GM18511 (cell line): ENCODE results near the gene LOXL3.
"Not testable (repeated sequence)": the region's sequence is repeated elsewhere in the genome, so short reads cannot be mapped to it uniquely, and the experiment has no call there.

Source experiments
- ATAC-seq: cut with Tn5 transposase; IDR thresholded peaks from one replicate; pipeline ENCODE4 v1.9.1; 2021; ENCODE audit warnings: mild to moderate bottlenecking, moderate library complexity; ENCODE audit not compliant: unreplicated experiment

The LOXL3 gene

GRCh38 chr2:74497777-74498499 lies 55.8 kb downstream of the LOXL3 start:
- ATAC-seq, result no peak

- no peak for ATAC-seq
Measured at GRCh38 chr2:74496997-74497776, 56.6 kb downstream of the LOXL3 start.

GRCh38 chr2:74495440-74495839 lies 58.3 kb downstream of the LOXL3 start:
- ATAC-seq, result no peak

GRCh38 chr2:74493546-74493945 lies 60.2 kb downstream of the LOXL3 start:
- ATAC-seq, result no peak

GRCh38 chr2:74491648-74492544 lies 61.8 kb downstream of the LOXL3 start:
- ATAC-seq, result no peak

- no peak for ATAC-seq
Measured at GRCh38 chr2:74489906-74490305, 63.8 kb downstream of the LOXL3 start.

- no peak for ATAC-seq
Measured at GRCh38 chr2:74488643-74489481, 64.9 kb downstream of the LOXL3 start.

GRCh38 chr2:74486141-74486540 lies 67.6 kb downstream of the LOXL3 start:
- ATAC-seq, result no peak

GRCh38 chr2:74483675-74484164 lies 70.0 kb downstream of the LOXL3 start:
- not testable (repeated sequence) for ATAC-seq

GRCh38 chr2:74482801-74483674 lies 70.7 kb downstream of the LOXL3 start, which contains the start of the genes CCDC142 and TTC31:
TSS of gene CCDC142 (minus strand) at chr2:74482998. CDS start at chr2:74482837, 161 bp downstream.
TSS of gene TTC31 (plus strand) at chr2:74483081. CDS start at chr2:74483096, 15 bp downstream.
- ATAC-seq, result peak; percentile 95
